Measurements from ENCODE around the gene TTLL10.

The TTLL10 gene

GRCh38 chr1:1223321-1223720, 49.6 kb downstream of the TTLL10 start:
- no peak for DNase-seq

- DNase-seq: no peak
These were observed 50.2 kb downstream of the TTLL10 start for GRCh38 chr1:1223891-1224290.

- no peak for DNase-seq
These were observed 51.7 kb downstream of the TTLL10 start for GRCh38 chr1:1225238-1225845.

GRCh38 chr1:1225913-1226312, 52.2 kb downstream of the TTLL10 start:
- DNase-seq: no peak

- no peak for DNase-seq
These were observed 53.1 kb downstream of the TTLL10 start for GRCh38 chr1:1226566-1227362.

GRCh38 chr1:1227386-1227785, 53.7 kb downstream of the TTLL10 start:
- DNase-seq: no peak

GRCh38 chr1:1228187-1228586, 54.5 kb downstream of the TTLL10 start:
- no peak for DNase-seq

GRCh38 chr1:1228596-1229321, 55.1 kb downstream of the TTLL10 start:
- DNase-seq: no peak

GRCh38 chr1:1229770-1230169, 56.1 kb downstream of the TTLL10 start:
- DNase-seq: no peak

- DNase-seq: no peak
These were observed 57.1 kb downstream of the TTLL10 start for GRCh38 chr1:1230656-1231399.

GRCh38 chr1:1231400-1232207, 57.9 kb downstream of the TTLL10 start, which contains the start of gene SDF4:
SDF4 (minus strand) TSS chr1:1232001; CDS start chr1:1228772, 3,229 bp downstream.
- DNase-seq: peak; percentile 95 to 97

- peak in 1 of 2 donors; percentile 49 for DNase-seq
These were observed 58.6 kb downstream of the TTLL10 start, which contains the start of gene B3GALT6 for GRCh38 chr1:1232208-1232795. B3GALT6 (plus strand) TSS chr1:1232237; CDS start chr1:1232279, 42 bp downstream.

- peak in 1 of 2 donors; percentile 22 for DNase-seq
These were observed 59.3 kb downstream of the TTLL10 start for GRCh38 chr1:1232796-1233566.

GRCh38 chr1:1233567-1233892, 59.9 kb downstream of the TTLL10 start:
- no peak for DNase-seq

- DNase-seq: no peak
These were observed 60.6 kb downstream of the TTLL10 start for GRCh38 chr1:1234180-1234808.

- DNase-seq: no peak
These were observed 61.5 kb downstream of the TTLL10 start for GRCh38 chr1:1235016-1235744.

GRCh38 chr1:1236176-1236763, 62.6 kb downstream of the TTLL10 start:
- no peak for DNase-seq

- DNase-seq: no peak
These were observed 63.5 kb downstream of the TTLL10 start for GRCh38 chr1:1236945-1237873.

All from activated CD4-positive, alpha-beta T cell treated with anti-CD3 and anti-CD28 coated beads for 4 hours (primary cell).